Stomach (tissue), 9 donors: ENCODE results near the gene CDK2AP2. TPM values are rescaled to one million over a fixed set of nuclear protein-coding genes. Genes with fewer than 3 reads are reported as not detected.
"Not testable (repeated sequence)": the region's sequence is repeated elsewhere in the genome, so short reads cannot be mapped to it uniquely, and the experiment has no call there.

Experiments used
- DNase-seq, 2 donors: peaks; one replicate each; pipeline versions ENCODE4 v3.0.0 to v3.0.0-alpha.2; 2013 to 2019
- H3K27ac ChIP-seq, 5 donors: fragments of 200-600 bp in 4 of 5; sonication (generic) in 4 of 5; one replicate each; pipeline ENCODE4 v1.5.1; 2013 to 2019; ENCODE audit warnings: mild to moderate bottlenecking in 1 of 5, moderate library complexity in 1 of 5
- H3K27me3 ChIP-seq, 3 donors: fragments of 200-600 bp; sonication (generic); one replicate each; pipeline ENCODE4 v1.5.1; 2017 to 2019; ENCODE audit warnings: mixed run types in 1 of 3
- H3K36me3 ChIP-seq, 4 donors: fragments of 200-600 bp; sonication (generic); 1 replicate in 3 of 4; 2 replicates in 1 of 4; pipeline ENCODE4 v1.5.1; 2016 to 2019
- H3K4me1 ChIP-seq, 4 donors: fragments of 200-600 bp; sonication (generic); one replicate each; pipeline ENCODE4 v1.5.1; 2016 to 2019
- H3K4me3 ChIP-seq, 4 donors: fragments of 200-600 bp; sonication (generic) in 3 of 4; one replicate each; pipeline ENCODE4 v1.5.1; 2016 to 2019; ENCODE audit warnings: mild to moderate bottlenecking in 1 of 4
- H3K9me3 ChIP-seq, 4 donors: fragments of 200-600 bp; sonication (generic); one replicate each; pipeline ENCODE4 v1.5.1; 2016 to 2019
- EP300 ChIP-seq: sonication (generic); formaldehyde crosslinking; IDR thresholded peaks from one replicate; pipeline ENCODE4 v1.6.1; 2017; ENCODE audit warnings: antibody characterized with exemption
- POLR2A ChIP-seq, 4 donors: fragments of 450-650 bp; IDR thresholded peaks; one replicate each; pipeline ENCODE4 v1.6.1; 2016; ENCODE audit warnings: antibody characterized with exemption in 4 of 4, control low read depth in 2 of 4, mild to moderate bottlenecking in 1 of 4, moderate library complexity in 1 of 4
- POLR2AphosphoS5 ChIP-seq, 3 donors: sonication (generic); formaldehyde crosslinking; IDR thresholded peaks; one replicate each; pipeline ENCODE4 v1.6.1; 2016; ENCODE audit warnings: antibody characterized with exemption in 3 of 3
- WGBS, 5 donors: extraction: QIAGEN DNeasy Blood & Tissue Kit in 3 of 5; methylation state at CpG; one replicate each; pipeline versions ENCODE4 v1.1.5 to v1.1.7; 2013 to 2018; 5-methylcytosine and 5-hydroxymethylcytosine counted together
- intact Hi-C: fragments of 100-400 bp; cut with DNase I; formaldehyde crosslinking; loops from one replicate; pipeline ENCODE4 v1.15.1; 2023; ENCODE audit warnings: low total_unique reads
- polyA plus RNA-seq, 3 donors: library from polyadenylated mRNA; stranded (reverse); fragments of 200-250 nt; gene quantifications; one replicate each; pipeline ENCODE4 v1.2.3, GENCODE V29; 2013
- total RNA-seq, 5 donors: library from RNA; depleted of rRNA; stranded (reverse); fragments of >200 nt; gene quantifications; one replicate each; pipeline versions ENCODE4 v1.1.0 to v1.2.3, GENCODE V29; 2014 to 2016
- TF ChIP-seq, protein P1 (sequence below), 7 experiments: fragments of 450-650 bp in 4 of 7; fragments of 200-600 bp in 3 of 7; sonication (generic) in 3 of 7; IDR thresholded peaks; one replicate each; pipeline ENCODE4 v1.5.1; 2016 to 2019; ENCODE audit warnings: antibody characterized with exemption in 7 of 7, control low read depth in 2 of 7, mild to moderate bottlenecking in 1 of 7
- donor health status: healthy with polysubstance abuse.
- donor health status: Bipolar disorder and iron deficiency.
- donor health status: healthy.

CDK2AP2 gene
- total and polyA plus RNA-seq, 8 donors: 8.3 to 95.9 (median 62.3) TPM

DNA sequence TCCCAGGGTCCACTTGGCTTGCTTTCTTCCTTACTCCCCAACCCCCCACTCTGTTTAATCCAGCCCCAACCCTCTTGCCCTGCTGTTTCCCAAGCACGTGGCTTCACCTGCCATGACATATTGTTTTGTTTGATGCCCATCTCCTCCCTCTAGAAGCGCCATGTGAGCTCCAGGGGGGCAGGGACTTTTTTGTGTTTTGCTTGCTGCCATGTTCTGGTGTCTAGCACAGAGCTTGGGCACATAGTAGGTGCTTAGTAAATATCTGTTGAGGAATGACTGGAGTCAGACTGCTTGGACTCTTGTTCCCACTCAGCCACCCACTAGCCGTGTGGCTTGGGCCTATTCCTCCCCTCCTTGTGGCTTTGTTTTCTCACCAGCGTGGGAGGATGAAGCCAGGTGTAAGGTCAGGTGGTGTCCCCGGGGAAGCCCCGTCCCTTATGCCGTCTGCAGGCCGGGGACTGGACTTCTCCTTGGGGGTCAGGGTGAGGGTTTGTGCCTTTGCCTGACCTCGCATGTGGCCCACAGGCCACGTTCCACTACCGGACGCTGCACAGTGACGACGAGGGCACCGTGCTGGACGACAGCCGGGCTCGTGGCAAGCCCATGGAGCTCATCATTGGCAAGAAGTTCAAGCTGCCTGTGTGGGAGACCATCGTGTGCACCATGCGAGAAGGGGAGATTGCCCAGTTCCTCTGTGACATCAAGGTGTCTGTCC lies 21.3 kb downstream of the CDK2AP2 start:
- Histone ChIP-seq H3K4me3 (no peak overlapping the region), H3K9me3 (no peaks in the 10 kb centered on the region), H3K27me3 (no peaks in the 10 kb centered on the region), H3K4me1 (peaks cover 17 to 45% (median 41%) of the 10 kb centered on the region in 4 donors), H3K36me3 (peaks cover 28 to 52% (median 47%) of the 10 kb centered on the region in 4 donors), H3K27ac (peak overlapping the region in 1 of 5 donors; percentile 87)
- intact Hi-C loops: no loop called here
- WGBS, 5 donors: 78 to 88% (median 87%) methylated on average over 19 to 20 of the region's 20 CpGs
- no peak for TF ChIP-seq POLR2AphosphoS5 (IDR thresholded peaks at IDR 0.05)
- TF ChIP-seq POLR2A (IDR thresholded peaks at IDR 0.05): no peak
- no peak for TF ChIP-seq EP300
- TF ChIP-seq, protein P1, sequence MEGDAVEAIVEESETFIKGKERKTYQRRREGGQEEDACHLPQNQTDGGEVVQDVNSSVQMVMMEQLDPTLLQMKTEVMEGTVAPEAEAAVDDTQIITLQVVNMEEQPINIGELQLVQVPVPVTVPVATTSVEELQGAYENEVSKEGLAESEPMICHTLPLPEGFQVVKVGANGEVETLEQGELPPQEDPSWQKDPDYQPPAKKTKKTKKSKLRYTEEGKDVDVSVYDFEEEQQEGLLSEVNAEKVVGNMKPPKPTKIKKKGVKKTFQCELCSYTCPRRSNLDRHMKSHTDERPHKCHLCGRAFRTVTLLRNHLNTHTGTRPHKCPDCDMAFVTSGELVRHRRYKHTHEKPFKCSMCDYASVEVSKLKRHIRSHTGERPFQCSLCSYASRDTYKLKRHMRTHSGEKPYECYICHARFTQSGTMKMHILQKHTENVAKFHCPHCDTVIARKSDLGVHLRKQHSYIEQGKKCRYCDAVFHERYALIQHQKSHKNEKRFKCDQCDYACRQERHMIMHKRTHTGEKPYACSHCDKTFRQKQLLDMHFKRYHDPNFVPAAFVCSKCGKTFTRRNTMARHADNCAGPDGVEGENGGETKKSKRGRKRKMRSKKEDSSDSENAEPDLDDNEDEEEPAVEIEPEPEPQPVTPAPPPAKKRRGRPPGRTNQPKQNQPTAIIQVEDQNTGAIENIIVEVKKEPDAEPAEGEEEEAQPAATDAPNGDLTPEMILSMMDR (IDR thresholded peaks at IDR 0.05): no peak
- no peak for DNase-seq

DNA sequence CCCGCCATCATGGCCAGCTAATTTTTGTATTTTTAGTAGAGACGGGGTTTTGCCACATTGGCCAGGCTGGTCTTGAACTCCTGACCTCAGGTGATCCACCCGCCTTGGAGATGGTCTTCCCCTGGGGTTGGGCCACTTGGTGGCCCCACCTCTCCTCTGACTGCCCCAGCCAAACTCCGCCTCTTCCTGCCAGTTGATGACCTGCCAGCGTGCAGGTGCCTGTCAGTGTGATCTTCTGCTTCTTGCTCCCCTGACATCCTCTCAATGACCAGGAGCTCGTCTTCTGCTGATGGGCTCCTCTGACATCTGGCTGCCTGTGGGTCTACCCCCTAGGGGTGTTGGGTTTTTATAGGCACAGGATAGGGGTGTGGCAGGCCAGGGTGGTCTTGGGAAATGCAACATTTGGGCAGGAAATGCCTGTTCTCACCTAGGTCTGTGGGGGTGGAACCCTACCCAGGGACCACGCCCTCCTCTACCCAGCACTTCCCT lies 22.0 kb downstream of the CDK2AP2 start:
- peak in 1 of 3 donors; percentile 13 for TF ChIP-seq POLR2AphosphoS5 (IDR thresholded peaks at IDR 0.05)
- WGBS, 5 donors: 73 to 91% (median 83%) methylated on average over 7 of the region's 7 CpGs
- H3K4me1 ChIP-seq: peaks cover 17 to 45% (median 41%) of the 10 kb centered on the region in 4 donors
- H3K27me3 ChIP-seq, intact Hi-C loops, H3K4me3 ChIP-seq, H3K9me3 ChIP-seq: not testable (repeated sequence)
- peak in 1 of 2 donors; percentile 46 for DNase-seq
- H3K27ac ChIP-seq: peak overlapping the region in 1 of 5 donors; percentile 87
- H3K36me3 ChIP-seq: peaks cover 21 to 45% (median 40%) of the 10 kb centered on the region in 4 donors

DNA sequence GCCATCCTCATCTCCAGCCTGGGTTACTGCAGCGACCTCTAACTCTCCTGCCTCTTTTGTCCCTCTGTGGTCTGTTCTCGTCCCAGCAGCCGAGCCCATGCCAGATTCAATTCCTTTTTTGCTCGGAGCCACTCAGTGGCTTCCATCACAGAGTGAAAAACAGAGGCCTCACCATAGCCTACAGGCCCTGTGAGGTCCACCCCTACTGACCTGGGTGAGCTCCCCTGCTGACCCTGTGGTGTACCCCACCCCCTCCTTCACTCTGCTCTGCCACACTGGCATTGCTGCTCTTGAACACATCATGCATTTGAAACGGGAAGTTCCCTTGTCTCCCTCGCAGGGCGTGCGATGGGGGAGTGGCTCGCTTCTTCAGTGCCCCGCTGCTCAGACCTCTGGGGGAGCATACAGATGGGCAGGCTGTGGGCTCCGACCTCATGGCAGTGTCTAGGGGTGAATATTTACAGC lies 23.1 kb downstream of the CDK2AP2 start:
- TF ChIP-seq POLR2AphosphoS5 (IDR thresholded peaks at IDR 0.05): no peak
- no peak for TF ChIP-seq POLR2A (IDR thresholded peaks at IDR 0.05)
- TF ChIP-seq, protein P1 (IDR thresholded peaks at IDR 0.05): no peak
- TF ChIP-seq EP300: no peak
- no peaks in the 10 kb centered on the region for H3K9me3 ChIP-seq
- DNase-seq: peak in 1 of 2 donors; percentile 42
- 70 to 80% (median 73%) methylated on average over 10 to 11 of the region's 11 CpGs for WGBS, 5 donors
- H3K27me3 ChIP-seq: no peaks in the 10 kb centered on the region
- H3K27ac ChIP-seq: peak overlapping the region in 4 of 5 donors; percentile 33 to 88 (median 62)
- peaks cover 17 to 45% (median 41%) of the 10 kb centered on the region in 4 donors for H3K4me1 ChIP-seq
- intact Hi-C loops: no loop called here
- H3K36me3 ChIP-seq: peaks cover 10 to 35% (median 30%) of the 10 kb centered on the region in 4 donors
- peak overlapping the region in 2 of 4 donors; percentile 9 to 57 for H3K4me3 ChIP-seq

DNA sequence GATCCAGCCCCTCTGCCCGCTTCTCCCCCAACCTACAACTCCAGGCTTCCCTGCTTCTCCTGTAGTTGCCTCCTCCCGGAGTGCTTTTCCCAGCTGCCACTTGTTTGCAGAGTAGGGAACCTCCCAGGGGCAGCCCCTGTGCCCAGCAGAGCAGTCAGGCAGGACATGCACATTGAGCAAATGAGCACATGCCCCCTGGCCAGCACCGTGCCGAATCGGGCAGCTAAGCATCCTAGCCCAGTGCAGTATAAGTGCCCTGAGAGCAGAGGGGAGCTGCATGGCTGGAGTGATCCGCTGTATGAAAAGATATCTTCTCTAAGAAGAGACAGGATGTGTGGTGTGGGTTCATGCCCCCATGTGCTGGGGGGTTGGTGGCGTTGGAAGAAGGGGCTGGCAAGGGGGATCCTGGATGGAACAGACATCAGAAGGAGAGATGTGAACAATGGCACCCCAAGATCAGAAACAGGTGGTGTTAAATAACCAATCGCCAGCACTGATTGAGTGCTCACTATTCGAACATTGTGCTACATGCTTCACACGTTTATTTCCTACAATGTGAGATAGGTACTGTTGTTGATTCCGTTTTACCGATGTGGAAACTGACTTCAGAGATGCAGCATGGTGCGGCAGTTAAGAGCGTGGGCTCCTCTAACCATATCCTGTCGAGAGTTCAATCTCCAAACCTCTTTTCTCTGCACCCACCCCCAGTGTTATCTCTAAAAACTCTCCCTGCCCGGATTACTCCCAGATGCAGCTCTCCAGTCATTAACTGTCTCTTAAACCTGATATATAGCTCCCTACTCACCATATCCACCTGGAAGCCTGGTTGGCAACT lies 23.9 kb downstream of the CDK2AP2 start:
- intact Hi-C loops: no loop called here
- no peak for TF ChIP-seq POLR2A (IDR thresholded peaks at IDR 0.05)
- TF ChIP-seq EP300: no peak
- no peak for TF ChIP-seq POLR2AphosphoS5 (IDR thresholded peaks at IDR 0.05)
- TF ChIP-seq, protein P1 (IDR thresholded peaks at IDR 0.05): no peak
- Histone ChIP-seq H3K27me3 (no peaks in the 10 kb centered on the region), H3K27ac (peak overlapping the region in 4 of 5 donors; percentile 84 to 90 (median 88)), H3K9me3 (no peaks in the 10 kb centered on the region), H3K36me3 (peaks cover 3 to 26% (median 22%) of the 10 kb centered on the region in 4 donors), H3K4me3 (peak overlapping the region; percentile 44 to 60 (median 56)), H3K4me1 (peaks cover 17 to 45% (median 41%) of the 10 kb centered on the region in 4 donors)
- 69 to 82% (median 75%) methylated on average over 16 of the region's 16 CpGs for WGBS, 5 donors
- peak in 1 of 2 donors; percentile 53 for DNase-seq
